Hematopoietic multipotent progenitor cell treated with erythropoietin and hydrocortisone succinate and interleukin-3 and kit ligand, for 6 days (in vitro differentiated cells): Measurements from ENCODE around the gene GRIK3.
"Not testable (repeated sequence)": the region's sequence is repeated elsewhere in the genome, so short reads cannot be mapped to it uniquely, and the experiment has no call there.

Source experiments
- DNase-seq: peaks from one replicate; pipeline ENCODE4 v3.0.0-alpha.2; 2015

Gene GRIK3

DNA sequence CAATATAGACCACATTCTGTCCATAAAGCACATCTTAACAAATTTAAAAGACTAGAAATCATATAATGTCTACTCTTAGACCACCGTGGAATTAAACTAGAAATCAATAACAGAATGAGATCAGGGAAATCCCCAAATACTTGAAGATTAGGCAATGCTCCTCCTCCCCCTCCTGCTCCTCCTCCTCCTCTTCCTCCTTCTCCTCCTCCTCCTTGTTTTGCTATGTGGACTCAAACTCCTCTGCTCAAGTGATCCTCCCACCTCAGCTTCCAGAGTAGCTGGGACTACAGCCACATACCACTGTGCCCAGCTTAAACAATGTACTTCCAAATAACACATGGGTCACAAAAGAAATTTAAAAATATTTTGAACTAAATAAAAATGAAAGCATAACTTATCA, 134.2 kb downstream of the GRIK3 start:
- DNase-seq, result no peak

GRCh38 chr1:36897813-36898212, 136.5 kb downstream of the GRIK3 start:
- not testable (repeated sequence) for DNase-seq

GRCh38 chr1:36894824-36895223, 139.5 kb downstream of the GRIK3 start:
- DNase-seq, result no peak

DNA sequence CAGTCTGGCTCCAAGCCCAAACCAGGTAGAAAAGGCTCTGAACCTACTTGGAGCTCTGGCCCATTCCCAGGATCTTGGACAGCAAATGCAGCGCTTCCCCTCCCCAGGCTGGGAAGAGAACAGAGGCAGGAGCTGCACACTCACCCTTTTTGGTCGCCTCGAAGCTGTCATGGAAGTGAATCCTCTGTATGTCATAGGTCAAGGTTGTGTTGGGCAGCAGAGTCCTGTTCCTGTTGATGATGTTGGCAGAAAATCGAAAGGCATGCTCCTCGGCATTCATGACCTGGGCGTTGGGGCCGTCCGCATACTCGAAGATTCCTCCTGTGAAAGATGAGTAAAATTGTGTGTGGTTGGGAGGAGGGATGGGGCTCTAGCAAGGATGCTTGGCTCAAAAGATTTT, 143.5 kb downstream of the GRIK3 start:
- DNase-seq, result no peak

DNA sequence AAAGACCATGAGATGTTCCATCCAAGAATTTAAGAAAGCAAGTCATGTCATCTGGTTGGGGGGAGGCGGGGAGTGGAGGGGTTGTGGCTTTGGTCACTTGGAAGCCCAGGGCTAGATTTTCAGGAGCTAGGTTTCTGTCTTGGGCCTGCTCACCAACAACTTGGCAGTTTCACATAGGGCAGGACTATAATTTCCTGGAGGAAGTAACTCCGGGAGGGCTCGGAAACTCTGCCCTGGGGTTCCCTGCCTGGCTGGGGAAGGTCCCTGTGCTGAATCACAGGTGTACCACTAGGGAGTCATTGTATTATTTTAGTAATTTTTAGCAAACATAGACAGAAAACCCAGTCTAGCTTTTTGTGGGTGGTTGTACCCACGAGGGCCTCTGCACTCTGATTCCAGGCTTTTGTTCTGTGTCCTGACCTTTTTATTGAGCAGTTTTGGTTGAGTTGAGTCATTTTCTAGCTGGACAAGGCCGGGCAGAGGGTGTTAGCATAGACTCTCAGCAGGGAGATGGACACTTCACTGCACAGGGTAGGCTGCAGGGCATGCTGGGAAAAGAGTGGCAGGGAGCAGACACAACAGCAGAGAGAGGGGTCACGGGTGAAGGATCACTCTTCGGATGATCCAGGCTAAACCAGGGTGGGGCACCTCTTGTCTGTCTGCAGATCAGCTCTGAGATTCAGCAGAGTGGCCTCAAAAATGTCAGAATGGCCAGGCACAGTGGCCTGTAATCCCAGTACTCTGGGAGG, 144.7 kb downstream of the GRIK3 start:
- no peak for DNase-seq

DNA sequence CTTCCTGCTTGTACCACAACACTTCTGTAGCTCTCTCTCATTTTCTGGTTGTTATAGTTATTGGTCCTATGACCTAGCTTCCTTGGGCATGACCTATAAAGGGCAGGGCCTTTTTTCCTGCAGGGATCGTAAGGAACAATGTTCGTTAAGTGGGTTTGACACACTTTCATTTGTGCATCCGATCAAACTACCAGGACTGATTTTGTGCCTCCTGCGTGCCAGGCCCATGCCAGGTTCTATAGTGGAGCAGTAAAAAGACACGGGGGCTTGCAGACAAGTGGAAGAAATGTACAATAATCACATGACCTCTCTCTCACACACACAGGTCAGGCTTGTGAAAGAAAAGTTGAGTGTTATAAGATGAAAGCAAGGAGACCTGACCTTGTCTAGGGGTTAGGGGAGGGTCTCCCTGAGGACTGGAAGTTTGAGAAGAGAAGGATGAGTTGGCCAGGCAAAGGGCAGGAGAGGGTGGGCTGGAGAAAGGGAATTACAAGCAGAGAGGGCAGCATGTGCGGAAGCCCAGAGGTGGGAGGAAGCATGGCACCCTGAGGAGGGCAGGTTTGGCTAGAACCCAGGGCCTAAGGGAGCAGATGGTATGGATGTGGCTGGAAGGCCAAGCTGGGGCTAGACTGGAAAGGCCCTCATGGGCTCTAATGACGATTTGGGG, 145.4 kb downstream of the GRIK3 start:
- no peak for DNase-seq

- DNase-seq, result no peak
Measured at GRCh38 chr1:36885540-36886357, 148.6 kb downstream of the GRIK3 start.

DNA sequence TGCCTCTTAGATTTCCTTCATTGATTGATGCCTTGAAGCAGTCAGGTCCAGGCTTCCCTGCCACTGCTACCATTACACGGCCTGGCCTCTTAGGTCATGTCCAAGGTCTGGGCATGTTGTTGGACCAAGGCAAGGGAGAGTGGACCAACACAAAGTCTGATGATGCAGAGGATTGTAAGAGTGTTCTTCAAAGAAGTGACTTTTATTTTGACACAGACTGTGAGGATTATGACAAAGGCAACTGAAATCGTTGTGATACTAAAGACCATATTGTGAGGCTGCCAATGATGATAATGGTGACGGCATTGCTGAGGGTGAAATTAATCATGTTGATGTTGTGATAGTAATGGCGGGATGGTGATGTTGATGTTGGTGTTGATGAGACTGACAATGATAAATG, 149.5 kb downstream of the GRIK3 start:
- DNase-seq, result no peak

- DNase-seq, result no peak
Measured at GRCh38 chr1:36884029-36884701, 150.2 kb downstream of the GRIK3 start.

DNA sequence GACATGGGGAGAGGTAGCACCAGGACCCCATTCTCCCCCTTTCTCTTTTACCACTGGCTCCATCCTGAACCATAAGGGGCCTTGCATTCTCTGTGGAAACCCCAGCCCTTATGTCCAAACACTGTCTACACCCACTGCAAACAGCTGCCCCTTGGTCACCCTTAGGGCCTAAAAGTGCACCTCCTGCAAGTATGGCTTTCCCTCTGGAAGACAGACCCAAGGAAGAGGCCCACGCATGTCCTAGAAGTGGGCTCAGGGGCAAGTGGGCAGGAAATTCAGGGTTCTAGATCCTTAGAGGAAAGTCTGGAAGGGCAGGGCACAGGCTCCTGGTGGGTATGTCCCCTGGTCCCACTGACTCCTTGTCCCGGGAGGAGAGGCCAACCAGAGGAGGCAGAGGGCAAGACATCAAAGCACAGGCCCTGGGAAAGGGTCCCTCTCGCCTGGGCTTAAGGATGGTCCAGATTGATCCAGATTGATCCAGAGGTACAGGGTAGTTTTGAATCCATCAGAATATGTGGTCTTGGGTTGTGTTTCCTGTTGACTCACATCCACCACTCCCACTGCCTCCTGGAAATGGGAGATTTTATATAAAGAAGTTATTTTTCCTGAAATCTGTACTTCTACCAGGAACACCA, 150.9 kb downstream of the GRIK3 start:
- no peak for DNase-seq

DNA sequence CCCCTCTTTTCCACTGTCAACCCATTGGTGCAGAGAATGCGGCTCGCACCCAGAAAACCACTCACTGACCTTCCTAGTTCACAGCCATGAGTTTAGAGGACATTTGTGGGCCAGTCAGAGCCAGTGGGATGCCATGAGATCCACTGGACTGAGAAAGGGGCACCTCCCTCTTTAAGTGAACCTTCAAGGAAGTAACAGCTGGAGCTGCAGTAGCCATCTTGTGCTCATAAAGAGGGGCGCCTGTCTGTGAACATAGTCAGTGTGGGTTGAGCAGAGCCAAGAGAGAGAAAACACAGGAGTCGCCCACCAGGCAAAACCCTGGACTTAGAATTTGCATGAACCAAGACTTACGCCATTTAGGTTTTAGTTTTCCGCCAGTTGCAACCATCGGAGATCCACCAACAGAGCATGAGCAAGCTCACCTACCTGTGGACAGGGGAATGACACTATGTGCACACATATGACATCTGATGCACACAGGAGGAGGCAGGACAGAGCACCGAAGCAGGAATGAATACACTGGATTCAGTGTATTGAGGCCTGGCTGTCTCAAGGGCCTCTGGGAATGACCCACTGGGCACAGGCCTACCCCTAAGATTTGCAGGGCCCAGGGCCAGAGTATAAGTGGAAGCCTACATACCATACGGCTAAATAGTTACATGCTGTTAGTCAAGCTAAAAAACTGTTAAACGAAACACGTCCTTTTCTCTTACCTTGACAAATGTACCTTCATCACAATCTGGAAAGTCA, 151.6 kb downstream of the GRIK3 start:
- no peak for DNase-seq

GRCh38 chr1:36881541-36881940, 152.8 kb downstream of the GRIK3 start:
- DNase-seq, result no peak

GRCh38 chr1:36881068-36881405, 153.3 kb downstream of the GRIK3 start:
- no peak for DNase-seq

DNA sequence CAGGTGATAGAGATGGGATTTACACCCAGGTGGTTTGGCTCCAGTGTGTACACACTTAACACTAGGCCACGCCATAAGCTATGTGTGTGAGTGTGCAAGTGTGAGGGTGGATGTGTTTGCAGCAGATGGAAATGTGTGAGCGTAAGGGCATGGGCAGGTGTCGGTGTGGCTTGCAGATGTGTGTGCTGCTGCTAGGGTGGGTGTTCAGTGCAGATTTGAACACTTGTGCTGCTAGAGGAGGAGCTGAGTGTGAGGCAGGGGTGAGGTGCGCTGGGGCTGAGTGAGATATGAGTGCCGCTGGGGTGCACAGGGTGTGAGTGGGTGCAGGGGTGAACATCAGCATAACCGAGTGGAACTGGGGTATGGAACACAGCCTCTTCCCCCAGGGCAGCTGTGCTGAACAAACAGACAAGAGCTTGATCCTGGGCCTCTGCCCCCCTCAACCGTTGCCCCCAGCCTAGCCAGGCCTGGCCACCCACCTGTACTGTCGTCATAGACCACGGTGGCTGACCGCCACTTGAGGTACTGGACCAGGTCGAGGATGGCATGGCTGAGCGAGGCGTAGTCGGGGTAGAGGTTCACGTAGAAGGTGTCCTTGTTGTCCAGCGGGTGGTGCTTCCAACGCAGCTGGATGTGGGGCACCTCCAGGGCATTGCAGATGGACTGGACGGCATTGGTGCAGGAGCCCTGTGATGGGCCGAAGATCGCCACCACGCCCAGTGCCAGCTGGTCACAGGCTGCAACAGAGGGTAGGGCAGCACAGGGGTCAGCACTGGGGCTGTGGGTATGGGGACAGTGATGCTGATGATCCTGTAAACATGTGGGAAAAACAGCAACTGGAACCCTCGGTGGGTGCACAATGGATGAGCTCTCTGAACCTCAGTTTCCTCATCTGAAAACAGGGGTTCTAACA, 153.9 kb downstream of the GRIK3 start:
- no peak for DNase-seq

- no peak for DNase-seq
Measured at GRCh38 chr1:36879613-36880012, 154.7 kb downstream of the GRIK3 start.

DNA sequence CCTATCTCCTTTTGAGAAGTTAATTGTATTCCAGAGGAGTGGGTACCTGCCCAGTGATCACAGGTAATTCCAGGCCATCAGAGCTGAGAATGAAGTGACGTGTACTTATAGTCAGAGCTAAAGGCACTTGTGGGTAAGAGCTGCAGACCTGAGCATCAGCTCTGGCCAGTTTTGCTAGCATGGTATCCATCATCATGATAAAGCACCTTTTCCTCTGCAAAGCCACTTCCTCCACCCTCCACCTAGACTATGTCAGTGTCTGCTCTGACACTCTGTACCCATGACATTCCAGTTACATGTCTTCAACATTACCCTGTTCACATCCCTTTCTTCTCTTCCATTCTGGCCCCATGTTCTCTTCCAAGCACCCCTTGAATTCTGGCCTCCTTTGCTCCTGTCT, 157.3 kb downstream of the GRIK3 start:
- no peak for DNase-seq

DNA sequence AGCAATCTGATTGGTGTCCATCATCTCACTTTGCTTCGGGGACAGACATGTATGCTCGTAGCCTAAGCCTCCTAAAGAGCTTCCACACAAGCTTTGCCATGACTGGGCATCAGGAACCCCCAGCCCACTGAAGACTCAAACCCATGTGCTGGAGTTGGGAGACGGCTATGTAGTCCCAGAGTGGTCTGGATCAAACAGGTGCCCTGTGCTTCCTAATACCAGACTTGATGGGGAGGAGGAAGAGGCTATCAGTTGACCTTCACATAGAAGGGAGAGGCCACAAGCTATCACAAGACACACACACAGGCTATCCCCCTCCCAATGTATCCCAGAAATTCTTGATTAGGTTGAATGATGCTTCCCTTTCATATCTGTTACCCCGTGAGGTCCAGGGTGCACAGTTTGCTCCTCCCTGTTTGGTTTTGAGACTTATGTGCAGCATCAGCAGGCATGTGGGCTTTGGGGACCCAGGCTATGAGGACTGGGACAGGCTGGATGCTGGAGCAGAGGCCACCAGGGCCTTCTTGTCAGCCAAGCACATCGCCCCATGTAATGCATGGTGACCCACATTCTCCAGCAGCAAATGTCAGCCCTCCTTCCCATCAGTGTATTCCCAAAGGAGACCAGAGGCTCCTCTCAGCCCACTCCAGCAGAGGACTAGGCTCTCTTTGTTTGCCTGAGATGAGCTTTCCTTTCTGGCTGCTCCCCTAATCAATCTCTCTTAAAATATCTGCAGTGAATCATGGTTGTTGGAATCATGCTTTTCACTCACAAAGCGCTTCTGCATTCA, 159.8 kb downstream of the GRIK3 start:
- DNase-seq, result no peak

DNA sequence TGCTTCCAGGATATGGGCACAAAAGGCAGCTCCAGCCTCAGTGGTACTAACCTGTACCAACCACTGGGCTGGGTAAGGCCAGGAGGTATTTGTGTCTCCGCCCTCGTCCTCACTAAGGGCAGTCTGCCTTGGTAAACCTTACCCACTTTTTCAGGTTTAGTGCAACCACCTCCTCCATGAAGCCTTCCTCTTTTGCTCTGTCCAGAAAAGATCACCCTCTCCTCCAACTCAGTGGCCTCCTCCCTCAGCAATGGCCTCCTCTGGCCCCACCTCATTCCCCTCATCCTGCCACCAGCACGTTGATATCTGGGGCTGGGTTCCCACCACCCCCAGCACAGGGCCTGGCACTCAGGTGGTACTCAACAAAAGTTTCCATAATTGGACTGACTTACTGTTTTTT, 161.5 kb downstream of the GRIK3 start:
- DNase-seq, result no peak

DNA sequence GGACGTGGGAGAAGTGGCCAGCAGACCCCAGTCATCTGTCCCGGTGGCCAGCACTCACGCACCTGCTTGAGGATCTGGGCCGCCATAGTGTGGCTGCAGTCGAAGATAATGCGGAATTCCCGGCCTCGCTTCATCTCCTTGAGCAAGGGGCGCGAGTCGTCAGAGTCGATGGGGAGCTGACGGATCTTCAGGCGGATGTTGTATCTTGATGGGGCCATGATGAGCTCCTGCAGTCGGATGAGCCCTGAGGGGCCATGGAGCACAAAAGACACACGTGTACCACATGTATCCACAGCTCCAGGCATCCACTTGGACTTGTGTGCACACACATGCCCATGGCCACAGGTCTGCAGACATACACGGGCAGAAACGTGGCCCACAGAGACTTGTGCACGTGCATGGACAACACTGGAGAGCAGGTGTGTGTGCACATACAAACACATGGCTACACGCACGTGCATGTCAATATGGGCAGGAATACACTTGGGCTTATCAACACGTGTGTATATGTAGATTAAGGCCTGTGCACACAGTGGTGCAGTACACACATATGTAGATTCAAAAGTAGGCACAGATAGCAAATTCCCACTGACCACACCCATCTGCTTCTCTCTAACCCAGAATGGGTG, 162.1 kb downstream of the GRIK3 start:
- DNase-seq, result no peak
